Central memory CD8-positive, alpha-beta T cell (primary cell): Measurements from ENCODE around the gene LARP4.
"Not testable (repeated sequence)": the region's sequence is repeated elsewhere in the genome, so short reads cannot be mapped to it uniquely, and the experiment has no call there.

ENCODE experiments used
- ATAC-seq: fragments of 150-1000 bp; cut with Tn5 transposase; replicated peaks from 2 replicates; pipeline ENCODE4 v1.10.0; 2022; ENCODE audit warnings: mild to moderate bottlenecking, moderate FRiP score, moderate number of reproducible peaks; ENCODE audit not compliant: poor library complexity, severe bottlenecking; ENCODE audit errors: extremely low read depth
- DNase-seq, 2 donors: peaks; one replicate each; pipeline ENCODE4 v3.0.0; 2021; ENCODE audit warnings: low spot score in 2 of 2
- H3K27ac Mint-ChIP-seq: one replicate; pipeline ENCODE4 v1.8.0; 2022; ENCODE audit warnings: low read depth, mild to moderate bottlenecking, moderate library complexity, mixed read lengths
- H3K27me3 Mint-ChIP-seq: one replicate; pipeline ENCODE4 v1.8.0; 2022; ENCODE audit warnings: mixed read lengths
- H3K36me3 Mint-ChIP-seq: one replicate; pipeline ENCODE4 v1.8.0; 2022; ENCODE audit warnings: mild to moderate bottlenecking, moderate library complexity, mixed read lengths; ENCODE audit not compliant: insufficient read depth
- H3K4me1 Mint-ChIP-seq: one replicate; pipeline ENCODE4 v1.8.0; 2022; ENCODE audit warnings: mixed read lengths
- H3K4me3 Mint-ChIP-seq: one replicate; pipeline ENCODE4 v1.8.0; 2022; ENCODE audit warnings: mild to moderate bottlenecking, moderate library complexity, mixed read lengths
- H3K9me3 Mint-ChIP-seq: one replicate; pipeline ENCODE4 v1.8.0; 2022; ENCODE audit warnings: mixed read lengths

The LARP4 gene

GRCh38 chr12:50453872-50454271, 53.2 kb downstream of the LARP4 start:
- no peak for DNase-seq
- H3K36me3 Mint-ChIP-seq = peaks cover 29% of the 10 kb centered on the region

GRCh38 chr12:50458606-50459005, 57.9 kb downstream of the LARP4 start:
- DNase-seq = no peak
- Mint-ChIP-seq H3K36me3 (peaks cover 32% of the 10 kb centered on the region), H3K4me3 (no peak overlapping the region)

More at GRCh38 chr12:50453872-50454271, 53.2 kb downstream of the LARP4 start:
- H3K27me3 Mint-ChIP-seq = no peaks in the 10 kb centered on the region
- no peaks in the 10 kb centered on the region for H3K9me3 Mint-ChIP-seq
- H3K4me3 Mint-ChIP-seq = no peak overlapping the region
- ATAC-seq = no peak
- H3K27ac Mint-ChIP-seq = no peak overlapping the region
- H3K4me1 Mint-ChIP-seq = peaks cover 5% of the 10 kb centered on the region

GRCh38 chr12:50467439-50467838, 66.8 kb downstream of the LARP4 start:
- H3K9me3 Mint-ChIP-seq = no peaks in the 10 kb centered on the region
- DNase-seq = no peak
- H3K27me3 Mint-ChIP-seq = no peaks in the 10 kb centered on the region
- H3K4me3 Mint-ChIP-seq = no peak overlapping the region
- H3K27ac Mint-ChIP-seq = no peak overlapping the region
- no peak for ATAC-seq
- H3K4me1 Mint-ChIP-seq = peaks cover 8% of the 10 kb centered on the region
- peaks cover 44% of the 10 kb centered on the region for H3K36me3 Mint-ChIP-seq

More at GRCh38 chr12:50458606-50459005, 57.9 kb downstream of the LARP4 start:
- Mint-ChIP-seq H3K27me3 (no peaks in the 10 kb centered on the region), H3K9me3 (no peaks in the 10 kb centered on the region), H3K4me1 (no peaks in the 10 kb centered on the region), H3K27ac (no peak overlapping the region)
- ATAC-seq = no peak

DNA sequence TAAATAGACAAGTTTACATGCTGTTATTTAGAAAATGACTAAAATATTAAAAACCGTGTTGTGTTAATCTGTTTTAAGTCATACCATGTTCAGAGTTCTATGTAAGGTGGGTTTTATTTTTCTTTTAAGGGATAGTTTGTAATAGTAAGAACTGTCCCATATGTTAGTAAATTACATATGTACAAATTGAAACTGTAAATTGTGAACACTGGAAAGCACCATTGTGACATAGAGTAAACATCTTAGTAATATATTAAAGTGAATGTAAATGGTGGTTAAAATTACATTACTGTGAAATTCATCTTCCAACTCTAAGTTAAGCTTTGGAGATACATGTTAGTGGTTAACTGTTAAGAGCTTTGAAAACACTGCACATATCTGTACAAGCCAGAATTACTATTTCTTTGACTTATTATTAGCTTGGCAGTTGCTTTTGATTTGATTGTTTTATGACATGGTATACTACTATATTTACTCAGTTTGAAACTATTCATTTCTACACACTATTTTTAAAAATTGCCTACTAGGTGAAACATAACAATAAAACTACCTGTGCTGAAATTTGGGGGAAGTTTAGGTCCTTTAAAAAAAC, 76.7 kb downstream of the LARP4 start:
- no peaks in the 10 kb centered on the region for H3K9me3 Mint-ChIP-seq
- peaks cover 48% of the 10 kb centered on the region for H3K36me3 Mint-ChIP-seq
- H3K4me3 Mint-ChIP-seq = no peak overlapping the region
- DNase-seq (no peak), ATAC-seq (no peak)
- no peaks in the 10 kb centered on the region for H3K27me3 Mint-ChIP-seq
- no peak overlapping the region for H3K27ac Mint-ChIP-seq
- H3K4me1 Mint-ChIP-seq = no peaks in the 10 kb centered on the region

DNA sequence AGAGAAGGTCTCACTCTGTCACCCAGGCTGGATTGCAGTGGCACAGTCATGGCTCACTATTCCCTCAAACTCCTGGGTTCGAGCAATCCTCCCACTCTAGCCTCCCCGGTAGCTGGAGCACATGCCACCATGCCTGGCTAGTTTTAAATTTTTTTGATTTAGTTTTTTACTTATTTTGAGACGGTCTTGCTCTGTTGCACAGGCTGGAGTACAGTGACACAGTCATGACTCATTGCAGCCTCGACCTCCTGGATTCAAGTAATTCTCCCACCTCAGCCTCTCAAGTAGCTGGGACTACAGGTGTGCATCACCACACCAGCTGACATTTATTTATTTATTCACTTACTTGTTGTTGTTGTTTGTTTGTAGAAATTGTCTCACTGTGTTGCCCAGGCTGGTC, 81.9 kb downstream of the LARP4 start:
- peaks cover 6% of the 10 kb centered on the region for H3K36me3 Mint-ChIP-seq
- H3K27me3 Mint-ChIP-seq = no peaks in the 10 kb centered on the region
- no peaks in the 10 kb centered on the region for H3K9me3 Mint-ChIP-seq
- H3K4me1 Mint-ChIP-seq = no peaks in the 10 kb centered on the region
- ATAC-seq (no peak), DNase-seq (no peak)
- no peak overlapping the region for H3K4me3 Mint-ChIP-seq
- no peak overlapping the region for H3K27ac Mint-ChIP-seq

DNA sequence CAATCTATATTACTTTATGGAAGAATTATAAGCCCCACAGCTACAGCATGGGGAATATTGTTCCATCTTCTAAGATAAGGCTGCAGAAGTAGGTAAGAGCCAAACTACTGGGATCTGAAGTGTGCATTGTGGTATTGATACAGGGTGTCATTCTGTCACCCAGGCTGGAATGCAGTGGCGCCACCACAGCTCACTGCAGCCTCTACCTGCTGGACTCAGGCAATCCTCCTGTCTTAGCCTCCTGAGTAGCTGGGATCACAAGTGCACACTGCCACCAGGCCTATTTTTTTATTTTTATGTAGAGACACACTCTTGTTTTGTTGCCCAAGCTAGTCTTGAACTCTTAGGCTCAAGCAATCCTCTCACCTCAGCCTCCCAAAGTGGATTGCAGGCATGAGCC, 82.8 kb downstream of the LARP4 start:
- peaks cover 2% of the 10 kb centered on the region for H3K36me3 Mint-ChIP-seq
- H3K27me3 Mint-ChIP-seq = no peaks in the 10 kb centered on the region
- H3K27ac Mint-ChIP-seq = no peak overlapping the region
- H3K4me3 Mint-ChIP-seq = no peak overlapping the region
- no peak for ATAC-seq
- H3K9me3 Mint-ChIP-seq = no peaks in the 10 kb centered on the region
- no peaks in the 10 kb centered on the region for H3K4me1 Mint-ChIP-seq
- DNase-seq = no peak

DNA sequence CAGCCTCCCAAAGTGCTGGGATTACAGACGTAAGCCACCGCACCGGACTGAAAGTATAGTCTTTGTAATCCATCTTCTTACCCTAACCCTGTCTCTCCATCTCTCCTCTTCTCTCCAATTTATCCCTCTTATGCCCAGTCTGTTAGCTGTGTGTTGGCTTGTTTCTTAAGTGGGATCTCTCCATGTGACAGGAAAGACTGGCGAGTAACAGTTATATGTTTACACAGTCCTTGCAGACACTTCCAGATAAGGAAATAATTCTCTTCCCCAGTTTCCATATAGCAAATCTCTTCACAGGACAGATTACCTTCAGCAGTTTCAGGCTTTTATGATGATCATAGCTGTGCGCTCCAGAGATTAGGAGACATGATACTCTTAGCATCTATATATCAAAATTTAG, 88.1 kb downstream of the LARP4 start:
- H3K4me3 Mint-ChIP-seq = no peak overlapping the region
- DNase-seq = no peak
- no peaks in the 10 kb centered on the region for H3K27me3 Mint-ChIP-seq
- ATAC-seq = no peak
- no peaks in the 10 kb centered on the region for H3K4me1 Mint-ChIP-seq
- peaks cover 4% of the 10 kb centered on the region for H3K9me3 Mint-ChIP-seq
- no peak overlapping the region for H3K27ac Mint-ChIP-seq
- H3K36me3 Mint-ChIP-seq = no peaks in the 10 kb centered on the region

- not testable (repeated sequence) for ATAC-seq
Measured at GRCh38 chr12:50498119-50498518, 97.4 kb downstream of the LARP4 start.

GRCh38 chr12:50504798-50505674, 104.4 kb downstream of the LARP4 start, which contains the start of gene DIP2B:
DIP2B (plus strand) TSS chr12:50504985; CDS start chr12:50505141, 156 bp downstream.
- DNase-seq (peak; percentile 91 to 96), ATAC-seq (peak; percentile 93)
- H3K4me3 Mint-ChIP-seq = peak within 1 kb of the TSS; percentile 95
- no peaks in the 10 kb centered on the region for H3K9me3 Mint-ChIP-seq
- H3K27me3 Mint-ChIP-seq = no peaks in the 10 kb centered on the region
- H3K36me3 Mint-ChIP-seq = peaks cover 8% of the 10 kb centered on the region
- H3K4me1 Mint-ChIP-seq = peaks cover 48% of the 10 kb centered on the region
- H3K27ac Mint-ChIP-seq = peak within 1 kb of the TSS; percentile 53

More at GRCh38 chr12:50498119-50498518, 97.4 kb downstream of the LARP4 start:
- not testable (repeated sequence) for H3K4me3 Mint-ChIP-seq, DNase-seq, H3K27ac Mint-ChIP-seq, H3K36me3 Mint-ChIP-seq, H3K9me3 Mint-ChIP-seq, H3K4me1 Mint-ChIP-seq
- peaks cover 27% of the 10 kb centered on the region for H3K27me3 Mint-ChIP-seq

GRCh38 chr12:50505675-50506530, 105.2 kb downstream of the LARP4 start:
- H3K36me3 Mint-ChIP-seq = peaks cover 8% of the 10 kb centered on the region
- peaks cover 48% of the 10 kb centered on the region for H3K4me1 Mint-ChIP-seq
- ATAC-seq (no peak), DNase-seq (no peak)
- peak overlapping the region; percentile 53 for H3K27ac Mint-ChIP-seq
- H3K9me3 Mint-ChIP-seq = no peaks in the 10 kb centered on the region
- H3K27me3 Mint-ChIP-seq = no peaks in the 10 kb centered on the region
- peak overlapping the region; percentile 95 for H3K4me3 Mint-ChIP-seq

DNA sequence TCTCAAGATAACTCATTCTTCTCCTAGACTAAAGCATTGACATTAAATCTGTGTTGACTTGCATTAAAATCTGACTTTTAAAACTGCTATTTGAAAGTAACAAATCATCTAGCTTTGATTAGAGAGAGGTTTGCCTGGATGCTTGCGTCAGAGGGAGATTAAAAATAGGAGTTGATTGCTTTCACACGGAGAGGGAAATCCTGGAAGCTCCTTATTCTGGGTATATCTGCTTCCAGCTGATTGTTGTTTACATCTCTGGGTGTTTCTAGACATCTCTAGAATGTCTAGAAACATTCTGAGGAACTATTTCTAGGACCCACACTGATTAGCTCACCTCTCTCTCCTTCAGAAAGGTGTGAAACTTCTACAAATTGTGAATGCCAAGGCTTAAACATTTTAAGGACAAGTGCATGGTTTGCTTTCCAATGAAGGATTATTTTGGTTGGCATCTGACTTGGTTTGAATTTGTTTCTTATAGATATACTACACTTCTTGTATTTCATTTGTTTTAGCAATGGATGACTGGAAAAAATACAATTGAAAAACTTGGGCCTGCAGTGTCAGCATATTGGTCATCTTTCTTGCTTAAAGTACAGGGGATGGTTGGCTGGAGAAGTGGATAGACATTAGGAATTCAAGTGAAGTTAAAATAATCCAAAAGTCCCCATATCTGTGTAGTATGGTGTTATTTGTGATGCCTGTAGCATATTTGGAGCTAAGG, 106.2 kb downstream of the LARP4 start:
- no peak for DNase-seq
- no peaks in the 10 kb centered on the region for H3K27me3 Mint-ChIP-seq
- peaks cover 8% of the 10 kb centered on the region for H3K36me3 Mint-ChIP-seq
- H3K4me1 Mint-ChIP-seq = peaks cover 48% of the 10 kb centered on the region
- H3K4me3 Mint-ChIP-seq = peak overlapping the region; percentile 95
- ATAC-seq = no peak
- no peaks in the 10 kb centered on the region for H3K9me3 Mint-ChIP-seq
- no peak overlapping the region for H3K27ac Mint-ChIP-seq

DNA sequence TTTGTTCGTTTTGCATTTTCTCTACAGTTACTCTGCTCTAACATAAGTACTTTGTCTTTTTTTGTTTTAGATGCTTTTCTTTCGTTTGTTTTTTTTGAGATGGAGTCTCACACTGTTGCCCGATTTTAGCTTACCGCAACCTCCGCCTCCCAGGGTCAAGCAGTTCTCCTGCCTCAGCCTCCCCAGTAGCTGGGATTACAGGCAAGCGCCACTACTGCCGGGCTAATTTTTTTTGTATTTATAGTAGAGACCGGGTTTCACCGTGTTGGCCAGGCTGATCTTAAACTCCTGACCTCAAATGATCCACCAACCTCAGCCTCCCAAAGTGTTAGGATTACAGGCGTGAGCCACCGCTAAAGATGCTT, 106.8 kb downstream of the LARP4 start:
- H3K4me1 Mint-ChIP-seq = peaks cover 48% of the 10 kb centered on the region
- DNase-seq = no peak
- peak overlapping the region; percentile 56 for H3K27ac Mint-ChIP-seq
- H3K27me3 Mint-ChIP-seq = no peaks in the 10 kb centered on the region
- peaks cover 8% of the 10 kb centered on the region for H3K36me3 Mint-ChIP-seq
- H3K9me3 Mint-ChIP-seq = no peaks in the 10 kb centered on the region
- peak overlapping the region; percentile 95 for H3K4me3 Mint-ChIP-seq
- no peak for ATAC-seq
